Body of pancreas (tissue), 4 donors: ENCODE data around the gene ASCC1.

Source experiments
- CTCF ChIP-seq, 7 experiments: fragments of 450-650 bp in 4 of 7; fragments of 200-600 bp in 3 of 7; sonication (generic) in 3 of 7; IDR thresholded peaks; one replicate each; pipeline ENCODE4 v1.5.1; 2016 to 2019; ENCODE audit warnings: antibody characterized with exemption in 7 of 7
- POLR2A ChIP-seq, 3 donors: fragments of 450-650 bp; IDR thresholded peaks; one replicate each; pipeline ENCODE4 v1.6.1; 2016; ENCODE audit warnings: antibody characterized with exemption in 3 of 3, mild to moderate bottlenecking in 2 of 3

- TF ChIP-seq POLR2A (IDR thresholded peaks at IDR 0.05) = no peak
- no peak for TF ChIP-seq CTCF (IDR thresholded peaks at IDR 0.05)
These were observed 147.1 kb downstream of the ASCC1 start for GRCh38 chr10:72068901-72069446.
